ENCODE measurements around the gene FNDC3B.

GRCh38 chr3:172397716-172398405 lies 358.5 kb downstream of the FNDC3B start:
- no peak for TF ChIP-seq CTCF (IDR thresholded peaks at IDR 0.05; ENCODE audit: low read depth, low read length, missing input control)
- TF ChIP-seq NR2F2 (IDR thresholded peaks at IDR 0.05) = no peak
- no peak for TF ChIP-seq RAD21 (IDR thresholded peaks at IDR 0.05)
- TF ChIP-seq ZBTB33 (IDR thresholded peaks at IDR 0.05) = no peak
- no peak for TF ChIP-seq MAX (IDR thresholded peaks at IDR 0.05)
- no peak for TF ChIP-seq JUND (IDR thresholded peaks at IDR 0.05)
- no peak for TF ChIP-seq YY1 (IDR thresholded peaks at IDR 0.05)
- TF ChIP-seq TAF1 (conservative IDR thresholded peaks at IDR 0.05) = no peak
- no peak for TF ChIP-seq SP1 (IDR thresholded peaks at IDR 0.05)

Measured in liver (tissue), 3 donors.